ENCODE measurements around the gene PABPC1L.

DNA sequence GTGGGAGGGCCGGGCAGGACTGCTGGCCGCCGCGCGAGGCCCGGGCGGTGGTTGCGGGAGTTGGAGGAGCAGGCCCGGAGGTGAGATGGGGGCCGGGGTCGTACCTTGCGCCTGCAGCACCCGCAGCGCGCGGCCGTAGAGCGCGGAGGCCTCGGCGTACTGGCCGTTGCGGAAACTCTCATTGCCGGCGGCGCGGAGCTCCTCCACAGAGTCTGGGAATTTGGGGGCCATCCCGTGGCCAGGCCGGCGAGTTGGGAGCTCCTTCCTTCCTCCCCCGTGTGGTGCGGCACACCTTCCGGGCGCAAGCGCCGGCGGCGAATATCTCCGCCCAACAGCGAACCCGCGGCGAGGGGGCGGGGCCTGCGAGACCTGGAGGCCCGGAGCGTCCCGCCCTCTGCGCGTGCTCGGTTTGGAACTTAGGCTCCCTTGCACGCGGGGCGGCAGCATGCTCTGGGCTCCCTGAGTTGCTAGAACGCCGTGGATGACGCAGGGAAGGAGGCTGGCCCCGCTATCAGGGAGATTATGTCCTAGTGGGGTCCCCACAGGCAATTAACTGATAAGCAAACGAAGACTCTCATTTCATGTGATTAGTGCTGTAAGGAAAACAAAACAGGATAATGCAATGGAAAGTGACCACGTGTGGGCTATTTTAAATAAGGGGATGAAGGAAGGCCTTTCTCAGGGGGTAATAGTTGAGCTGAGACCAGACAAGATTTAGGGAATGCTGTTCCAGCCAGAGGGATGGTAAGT lies 50.4 kb downstream of the PABPC1L start, which contains the start of gene TOMM34:
- TF ChIP-seq REST (IDR thresholded peaks at IDR 0.05; ENCODE audit: insufficient read depth in 1 of 2, low read depth in 2 of 2, low read length in 2 of 2) (no peak), POLR2AphosphoS5 (IDR thresholded peaks at IDR 0.05; ENCODE audit: low read depth, low read length) (peak; percentile 66)

All from PFSK-1 (cell line).